Adrenal gland (tissue), 12 donors: Measurements from ENCODE around the gene C10orf143. TPM values are rescaled to one million over a fixed set of nuclear protein-coding genes. Genes with fewer than 3 reads are reported as not detected.

Experiments
- DNase-seq, 7 donors: peaks; one replicate each; pipeline ENCODE4 v3.0.0-alpha.2; 2019 to 2020
- H3K27ac ChIP-seq, 5 donors: fragments of 200-600 bp; sonication (generic) in 4 of 5; 1 replicate in 3 of 5; 2 replicates in 2 of 5; pipeline versions ENCODE4 v1.5.1 to v1.8.0; 2016 to 2020; ENCODE audit warnings: mild to moderate bottlenecking in 1 of 5
- H3K27me3 ChIP-seq: fragments of 200-600 bp; 2 replicates; pipeline ENCODE4 v1.8.0; 2021
- H3K36me3 ChIP-seq, 2 donors: fragments of 200-600 bp; replicated peaks in 1 of 2; 1 replicate in 1 of 2; 2 replicates in 1 of 2; pipeline versions ENCODE4 v1.5.1 to v1.8.0; 2018 to 2022
- H3K4me1 ChIP-seq, 2 donors: fragments of 200-600 bp; replicated peaks in 1 of 2; 1 replicate in 1 of 2; 2 replicates in 1 of 2; pipeline versions ENCODE4 v1.5.1 to v1.8.0; 2018 to 2021
- H3K4me3 ChIP-seq, 4 donors: fragments of 200-600 bp; sonication (generic) in 3 of 4; one replicate each; pipeline ENCODE4 v1.5.1; 2016 to 2018
- H3K9me3 ChIP-seq, 3 donors: fragments of 200-600 bp; sonication (generic) in 1 of 3; replicated peaks in 1 of 3; 1 replicate in 2 of 3; 2 replicates in 1 of 3; pipeline versions ENCODE4 v1.5.1 to v1.8.0; 2016 to 2021
- CTCF ChIP-seq, 6 experiments: fragments of 450-650 bp in 4 of 6; fragments of 200-600 bp in 2 of 6; sonication (generic) in 1 of 6; IDR thresholded peaks; 1 replicate in 5 of 6; 2 replicates in 1 of 6; pipeline versions ENCODE4 v1.5.1 to v1.8.0; 2016 to 2021; ENCODE audit warnings: antibody characterized with exemption in 6 of 6, mild to moderate bottlenecking in 2 of 6, moderate library complexity in 1 of 6
- POLR2A ChIP-seq, 2 donors: fragments of 450-650 bp; IDR thresholded peaks; one replicate each; pipeline ENCODE4 v1.6.1; 2017; ENCODE audit warnings: antibody characterized with exemption in 2 of 2, mild to moderate bottlenecking in 2 of 2, moderate library complexity in 1 of 2
- WGBS, 4 donors: extraction: QIAGEN DNeasy Blood & Tissue Kit in 2 of 4; methylation state at CpG; one replicate each; pipeline versions ENCODE4 v1.1.5 to v1.1.7; 2013 to 2017; 5-methylcytosine and 5-hydroxymethylcytosine counted together
- intact Hi-C, 2 donors: fragments of 100-400 bp; cut with DNase I; formaldehyde crosslinking; loops; one replicate each; pipeline versions ENCODE4 v1.14.1 to v1.15.0; 2022 to 2023
- polyA plus RNA-seq, 3 donors: library from polyadenylated mRNA; stranded (reverse); fragments of 200-250 nt in 2 of 3; fragments of 350-450 nt in 1 of 3; fragmentation: Illumina TruSeq in 1 of 3; extraction: RNeasy Lipid Tissue Mini Kit (QIAGEN cat#74804) in 1 of 3; gene quantifications; one replicate each; pipeline ENCODE4 v1.2.3, GENCODE V29; 2013 to 2014
- total RNA-seq, 9 donors: library from RNA; depleted of rRNA in 4 of 9; stranded (reverse); fragments of >200 nt in 4 of 9; fragments of 120-200 nt in 1 of 9; fragmentation: NEBNext Ultra II Directional in 1 of 9; extraction: Animal tissue kit (Norgen Biotek cat#: 25700) in 1 of 9; gene quantifications; one replicate each; pipeline versions ENCODE4 v1.1.0 to v1.2.4, GENCODE V29; 2013 to 2023
- donor health status: healthy with polysubstance abuse.
- donor health status: Bipolar disorder and iron deficiency.
- donor health status: DM: yes; HTN: yes; CAD: no.
- donor health status: DM: no; HTN: no; CAD: no.
- donor health status: DM: no; HTN: no; CAD: no.
- donor health status: DM: yes; HTN: yes; CAD: no.

C10orf143 gene
- total and polyA plus RNA-seq, 12 donors, result 0.85 to 19.3 (median 5.2) TPM

GRCh38 chr10:130018265-130018664 lies 92.4 kb downstream of the C10orf143 start:
- Histone ChIP-seq H3K4me1 (no peaks in the 10 kb centered on the region), H3K4me3 (no peak overlapping the region), H3K9me3 (no peaks in the 10 kb centered on the region), H3K27ac (no peak overlapping the region), H3K27me3 (peaks cover 4% of the 10 kb centered on the region), H3K36me3 (no peaks in the 10 kb centered on the region)
- no peak for DNase-seq
- no peak for TF ChIP-seq POLR2A (IDR thresholded peaks at IDR 0.05)
- no peak for TF ChIP-seq CTCF (IDR thresholded peaks at IDR 0.05)
- WGBS, 4 donors, result 55 to 65% (median 61%) methylated on average over 5 of the region's 5 CpGs
- intact Hi-C loops, result no loop called here

- TF ChIP-seq POLR2A (IDR thresholded peaks at IDR 0.05), result no peak
- TF ChIP-seq CTCF (IDR thresholded peaks at IDR 0.05), result no peak
- Histone ChIP-seq H3K27ac (no peak overlapping the region), H3K9me3 (no peaks in the 10 kb centered on the region), H3K4me1 (no peaks in the 10 kb centered on the region), H3K36me3 (no peaks in the 10 kb centered on the region), H3K27me3 (peaks cover 4% of the 10 kb centered on the region), H3K4me3 (no peak overlapping the region)
- DNase-seq, result peak in 1 of 7 donors; percentile 25
- intact Hi-C loops, result no loop called here
- 81 to 88% (median 84%) methylated on average over 10 to 13 of the region's 13 CpGs for WGBS, 4 donors
Observed at GRCh38 chr10:130017631-130018022, 93.0 kb downstream of the C10orf143 start.

- no peak overlapping the region for H3K4me3 ChIP-seq
- no peaks in the 10 kb centered on the region for H3K9me3 ChIP-seq
- H3K4me1 ChIP-seq, result no peaks in the 10 kb centered on the region
- peak in 1 of 7 donors; percentile 18 for DNase-seq
- H3K27me3 ChIP-seq, result peaks cover 4% of the 10 kb centered on the region
- 70 to 80% (median 76%) methylated on average over 19 of the region's 19 CpGs for WGBS, 4 donors
- H3K36me3 ChIP-seq, result no peaks in the 10 kb centered on the region
- TF ChIP-seq POLR2A (IDR thresholded peaks at IDR 0.05) (no peak), CTCF (IDR thresholded peaks at IDR 0.05) (no peak)
- H3K27ac ChIP-seq, result no peak overlapping the region
- intact Hi-C loops, result no loop called here
Observed at GRCh38 chr10:130016993-130017630, 93.5 kb downstream of the C10orf143 start.

- no peaks in the 10 kb centered on the region for H3K9me3 ChIP-seq
- H3K27ac ChIP-seq, result no peak overlapping the region
- no peak for DNase-seq
- H3K36me3 ChIP-seq, result no peaks in the 10 kb centered on the region
- TF ChIP-seq POLR2A (IDR thresholded peaks at IDR 0.05), result no peak
- TF ChIP-seq CTCF (IDR thresholded peaks at IDR 0.05), result no peak
- intact Hi-C loops, result no loop called here
- peaks cover 4% of the 10 kb centered on the region for H3K27me3 ChIP-seq
- H3K4me3 ChIP-seq, result no peak overlapping the region
- H3K4me1 ChIP-seq, result no peaks in the 10 kb centered on the region
- WGBS, 4 donors, result 73 to 88% (median 79%) methylated on average over 3 of the region's 3 CpGs
Observed at GRCh38 chr10:130016095-130016494, 94.5 kb downstream of the C10orf143 start.
